ENCODE data around the gene CHKA. TPM values are rescaled to one million over a fixed set of nuclear protein-coding genes. Genes with fewer than 3 reads are reported as not detected.

Gene CHKA
- total RNA-seq, 4 donors from 2014 or later, result 86.8 to 106 (median 93.1) TPM

GRCh38 chr11:68080860-68081259, 40.3 kb downstream of the CHKA start:
- TF ChIP-seq CTCF (IDR thresholded peaks at IDR 0.05) (no peak), POLR2A (IDR thresholded peaks at IDR 0.05) (no peak)
- Histone ChIP-seq H3K27me3 (no peaks in the 10 kb centered on the region), H3K36me3 (peaks cover 0 to 7% of the 10 kb centered on the region in 2 donors), H3K4me1 (peaks cover 40 to 56% of the 10 kb centered on the region in 2 donors), H3K4me3 (replicated peaks in 1 of 3) (no peak overlapping the region), H3K27ac (peak overlapping the region; percentile 71 to 83 (median 80)), H3K9me3 (no peaks in the 10 kb centered on the region)
- DNase-seq, result no peak
- WGBS, 2 donors, result 87 to 89% methylated on average over 8 of the region's 8 CpGs
- intact Hi-C loops (cut with DNase I), result no loop called here

- 54 to 60% methylated on average over 8 of the region's 8 CpGs for WGBS, 2 donors
- H3K27ac ChIP-seq, result peak overlapping the region; percentile 41 to 62 (median 54)
- intact Hi-C loops (cut with DNase I), result no loop called here
Observed at GRCh38 chr11:68077617-68078582, 43.3 kb downstream of the CHKA start.

GRCh38 chr11:68076371-68077042, 44.7 kb downstream of the CHKA start:
- no peak for TF ChIP-seq CTCF (IDR thresholded peaks at IDR 0.05)
- TF ChIP-seq POLR2A (IDR thresholded peaks at IDR 0.05), result no peak
- 86 to 92% methylated on average over 11 of the region's 11 CpGs for WGBS, 2 donors
- Histone ChIP-seq H3K9me3 (no peaks in the 10 kb centered on the region), H3K27me3 (no peaks in the 10 kb centered on the region), H3K4me3 (replicated peaks in 1 of 3) (no peak overlapping the region), H3K36me3 (peaks cover 8 to 10% of the 10 kb centered on the region in 2 donors), H3K4me1 (peaks cover 30 to 36% of the 10 kb centered on the region in 2 donors), H3K27ac (peak overlapping the region in 1 of 3 donors; percentile 41)
- DNase-seq, result no peak
- intact Hi-C loops (cut with DNase I), result no loop called here

More at GRCh38 chr11:68077617-68078582, 43.3 kb downstream of the CHKA start:
- no peak overlapping the region for H3K4me3 ChIP-seq (replicated peaks in 1 of 3)
- peaks cover 2 to 10% of the 10 kb centered on the region in 2 donors for H3K36me3 ChIP-seq
- DNase-seq, result peak; percentile 57 to 59
- H3K4me1 ChIP-seq, result peaks cover 33 to 44% of the 10 kb centered on the region in 2 donors
- no peaks in the 10 kb centered on the region for H3K27me3 ChIP-seq
- TF ChIP-seq POLR2A (IDR thresholded peaks at IDR 0.05) (no peak), CTCF (IDR thresholded peaks at IDR 0.05) (peak in 3 of 6 experiments; percentile 5 to 30 (median 18))
- no peaks in the 10 kb centered on the region for H3K9me3 ChIP-seq

- TF ChIP-seq CTCF (IDR thresholded peaks at IDR 0.05), result no peak
- TF ChIP-seq POLR2A (IDR thresholded peaks at IDR 0.05), result no peak
- DNase-seq, result no peak
- H3K4me1 ChIP-seq, result peaks cover 17 to 23% of the 10 kb centered on the region in 2 donors
- no peaks in the 10 kb centered on the region for H3K27me3 ChIP-seq
- no peak overlapping the region for H3K27ac ChIP-seq
- no peak overlapping the region for H3K4me3 ChIP-seq (replicated peaks in 1 of 3)
- peaks cover 11 to 21% of the 10 kb centered on the region in 2 donors for H3K36me3 ChIP-seq
- WGBS, 2 donors, result 91 to 93% methylated on average over 10 of the region's 10 CpGs
- no peaks in the 10 kb centered on the region for H3K9me3 ChIP-seq
- intact Hi-C loops (cut with DNase I), result no loop called here
Observed at GRCh38 chr11:68074584-68075352, 46.4 kb downstream of the CHKA start.

Data from thyroid gland (tissue), 4 donors.